ENCODE results near the gene GDPD4.

The GDPD4 gene

DNA sequence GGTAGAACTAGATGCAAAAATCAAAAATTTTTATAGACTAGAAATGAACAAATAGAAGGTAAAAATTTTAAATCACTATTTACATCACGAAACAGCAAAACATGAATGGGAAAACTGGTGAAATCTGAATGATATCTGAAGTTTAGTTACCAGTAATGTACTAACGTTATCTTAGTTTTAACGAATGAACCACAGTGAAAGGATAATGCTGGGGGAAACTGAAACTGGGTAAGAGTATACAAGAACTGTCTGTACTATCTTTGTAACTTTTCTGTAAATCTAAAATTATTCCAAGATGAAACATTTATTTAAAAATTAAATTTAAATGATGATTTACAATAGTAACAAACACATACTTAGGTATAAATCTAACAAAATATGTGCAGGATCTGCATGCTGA is 7.4 kb downstream of the GDPD4 start:
- DNase-seq = no peak

DNA sequence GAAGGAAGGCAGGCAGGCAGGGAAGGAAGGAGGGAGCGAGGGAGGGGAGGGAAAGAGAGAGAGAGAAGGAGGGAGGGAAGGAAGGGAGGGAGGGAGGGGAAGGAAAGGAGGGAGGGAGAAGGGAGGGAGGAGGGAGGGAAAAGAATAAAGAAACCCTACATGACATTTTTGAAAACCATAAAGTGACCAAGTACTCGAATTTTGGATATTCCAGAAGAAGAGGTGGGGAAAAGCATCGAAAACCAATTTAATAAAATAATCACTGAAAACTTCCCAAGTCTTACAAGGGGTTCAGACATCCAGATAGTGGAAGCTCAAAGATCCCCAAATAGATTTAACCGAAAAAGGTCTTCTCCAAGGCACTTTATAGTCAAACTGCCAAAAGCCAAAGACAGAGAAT is 11.7 kb downstream of the GDPD4 start:
- DNase-seq = no peak

DNA sequence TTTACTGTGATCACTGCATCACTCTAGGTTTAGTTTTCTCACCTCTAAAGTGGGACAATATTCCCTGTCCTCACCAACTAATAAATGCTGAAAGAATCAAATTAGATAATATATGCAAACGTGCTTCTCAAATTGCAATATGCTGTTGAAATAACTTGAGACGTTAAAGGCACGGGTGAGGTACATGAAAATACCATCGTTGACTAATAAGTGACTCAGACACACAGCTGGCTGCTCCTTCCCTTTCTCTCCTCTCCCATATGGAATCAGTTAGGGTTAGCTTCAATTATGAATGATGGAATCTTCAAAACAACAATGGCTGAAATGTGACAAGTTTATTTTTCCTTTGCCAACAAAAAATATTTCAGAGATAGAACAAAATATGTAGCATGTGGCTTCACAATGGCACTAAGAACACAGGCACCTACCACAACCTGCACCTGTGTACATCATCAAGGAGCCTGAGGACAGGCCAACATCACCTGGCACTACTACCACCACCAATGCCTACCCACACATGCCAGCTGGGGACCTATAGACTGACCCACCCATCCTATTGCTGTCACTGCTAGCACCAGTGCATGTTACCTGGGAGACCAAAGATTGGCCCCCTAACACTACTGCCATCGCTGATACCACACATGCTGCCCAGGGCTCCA is 13.7 kb downstream of the GDPD4 start:
- DNase-seq = no peak

DNA sequence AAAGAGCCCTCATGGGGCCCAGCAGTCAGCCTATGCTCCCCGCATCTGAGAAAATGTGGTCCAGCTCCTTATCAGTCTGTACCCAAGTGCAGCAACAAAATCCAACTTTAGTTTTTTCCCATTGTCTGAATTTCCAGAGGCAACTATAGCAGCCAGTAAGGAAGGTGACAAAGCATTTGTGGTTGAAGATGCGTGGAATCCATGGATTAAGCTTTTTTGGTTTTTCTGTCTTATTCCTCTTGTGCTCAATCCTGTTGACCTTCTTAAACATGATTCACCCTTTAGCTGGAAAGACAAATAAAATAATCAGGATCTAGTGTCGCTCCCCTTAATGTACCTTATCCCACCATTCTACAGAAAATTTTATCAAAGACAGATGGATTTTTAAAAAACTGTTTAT is 14.3 kb downstream of the GDPD4 start:
- no peak for DNase-seq

DNA sequence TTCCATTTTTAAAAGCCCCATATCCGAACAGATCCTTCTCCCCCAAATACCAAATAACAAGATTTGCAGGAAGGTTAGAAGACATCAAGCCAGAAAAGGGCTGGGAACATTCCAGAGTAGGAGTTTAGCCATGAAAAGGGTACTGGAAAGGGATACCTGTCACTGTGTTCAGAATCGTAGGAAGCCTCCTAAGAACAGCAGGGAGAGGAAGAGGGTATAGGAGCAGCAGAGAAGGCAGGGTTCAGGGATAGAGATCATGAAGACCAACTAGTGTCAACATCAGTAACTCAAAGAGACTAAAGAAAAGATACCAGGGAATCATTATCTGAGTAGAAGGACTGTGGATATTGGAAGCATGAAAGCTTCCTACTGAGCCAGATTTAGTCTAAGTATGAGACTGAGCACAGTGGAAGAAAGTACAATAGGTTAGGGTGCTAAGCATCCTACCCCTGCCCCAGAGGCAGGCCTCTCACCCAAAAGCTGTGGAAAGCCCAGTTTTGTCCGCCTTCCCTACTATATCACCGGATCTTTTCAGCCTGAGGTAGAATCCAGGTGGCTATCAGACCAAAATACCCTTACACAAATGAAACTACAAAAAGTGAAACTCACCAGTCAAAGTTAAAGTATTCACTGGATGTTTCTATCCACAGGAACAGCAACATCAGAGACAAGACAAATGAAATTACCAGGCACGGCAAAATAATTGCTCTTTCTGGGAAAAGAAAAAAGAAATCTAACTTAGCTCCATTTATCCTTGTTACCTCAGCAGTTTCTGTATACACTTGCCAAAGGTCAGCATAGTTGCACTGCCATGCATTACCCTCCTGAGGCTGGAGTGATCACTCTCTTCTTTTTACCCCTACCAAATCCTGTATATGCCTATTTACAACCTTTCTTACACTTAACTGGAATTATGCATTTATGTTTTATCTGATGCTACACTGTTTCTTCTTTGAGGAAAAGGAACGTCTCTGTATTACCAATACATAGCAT is 16.7 kb downstream of the GDPD4 start:
- DNase-seq = no peak

DNA sequence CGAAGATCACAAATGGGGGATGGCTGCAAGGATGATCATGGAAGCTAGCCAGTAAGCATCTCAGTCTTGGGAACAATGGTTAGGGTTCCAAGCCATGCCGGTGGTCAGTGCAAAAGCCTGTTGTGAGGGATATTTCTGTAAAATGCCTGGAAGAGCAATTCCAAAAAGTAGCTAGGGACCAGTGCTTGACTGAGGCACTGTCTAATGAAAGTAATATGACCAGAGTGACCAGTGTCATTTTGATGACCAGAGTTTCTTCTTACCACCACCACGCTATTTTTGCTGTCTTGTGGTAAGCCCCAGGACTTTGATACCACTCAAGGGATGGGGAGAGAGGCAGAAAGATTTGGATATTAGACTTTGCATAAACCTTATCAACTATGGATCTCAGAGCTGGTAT is 18.4 kb downstream of the GDPD4 start:
- DNase-seq = no peak

DNA sequence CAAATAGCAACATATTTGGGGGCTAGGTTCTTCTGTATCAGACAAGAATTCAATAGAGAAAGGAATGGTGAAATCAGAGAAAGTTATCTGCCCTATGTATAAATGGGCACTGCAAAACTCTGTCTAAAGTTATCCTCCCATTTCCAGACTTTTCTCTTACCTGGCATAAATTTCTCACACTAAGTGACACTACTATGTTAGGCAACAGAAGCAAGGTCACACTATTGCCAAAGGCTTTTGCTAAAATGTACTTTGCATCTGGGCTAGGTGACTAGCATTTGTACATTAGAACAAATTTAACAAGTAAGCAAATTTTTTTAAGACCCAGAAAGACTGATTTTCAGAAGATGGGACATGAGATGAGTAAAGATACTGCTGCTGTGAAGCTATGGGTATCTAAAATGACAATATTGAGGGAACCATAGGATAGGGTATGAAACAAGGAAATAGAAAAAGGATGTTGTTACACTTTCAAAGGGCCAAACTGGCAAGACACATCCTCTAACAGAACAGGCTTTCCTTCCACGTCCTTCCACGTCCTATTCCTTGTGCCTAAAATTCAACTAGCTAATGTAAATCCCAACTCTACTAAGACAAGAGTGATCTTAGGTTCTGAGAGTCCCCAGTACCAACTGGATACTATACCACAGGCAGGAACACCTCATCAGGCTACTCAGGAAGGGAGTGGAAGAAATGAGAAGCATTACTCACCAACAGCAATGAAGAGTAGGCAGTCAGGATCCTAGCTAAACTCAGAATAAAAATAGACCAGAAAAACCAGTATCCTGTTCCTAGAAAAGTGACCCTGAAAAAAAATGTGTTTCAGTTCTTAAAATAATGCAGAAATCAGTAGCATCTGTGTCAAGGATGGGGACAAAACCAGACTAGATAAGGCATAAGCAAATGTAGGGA is 22.6 kb downstream of the GDPD4 start:
- DNase-seq = no peak

DNA sequence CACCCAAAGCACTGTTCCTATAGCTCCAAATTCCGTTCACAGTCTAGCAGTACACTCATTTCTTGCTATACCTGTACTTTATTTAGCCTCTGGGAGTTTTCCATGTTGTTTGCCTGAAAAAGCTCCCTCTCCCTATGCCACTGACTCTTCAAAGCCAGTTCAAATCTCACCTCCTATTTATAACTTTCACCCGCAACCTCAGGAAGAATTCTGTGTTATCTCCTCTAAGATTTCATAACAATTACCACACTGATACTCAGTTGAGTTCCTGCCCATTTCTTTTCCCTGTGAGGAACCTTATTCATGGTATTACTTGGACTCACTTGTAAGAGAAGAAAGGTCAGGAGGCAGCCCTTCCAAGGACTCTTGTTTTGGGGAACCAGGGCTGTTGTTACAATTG is 25.2 kb downstream of the GDPD4 start:
- DNase-seq = no peak

DNA sequence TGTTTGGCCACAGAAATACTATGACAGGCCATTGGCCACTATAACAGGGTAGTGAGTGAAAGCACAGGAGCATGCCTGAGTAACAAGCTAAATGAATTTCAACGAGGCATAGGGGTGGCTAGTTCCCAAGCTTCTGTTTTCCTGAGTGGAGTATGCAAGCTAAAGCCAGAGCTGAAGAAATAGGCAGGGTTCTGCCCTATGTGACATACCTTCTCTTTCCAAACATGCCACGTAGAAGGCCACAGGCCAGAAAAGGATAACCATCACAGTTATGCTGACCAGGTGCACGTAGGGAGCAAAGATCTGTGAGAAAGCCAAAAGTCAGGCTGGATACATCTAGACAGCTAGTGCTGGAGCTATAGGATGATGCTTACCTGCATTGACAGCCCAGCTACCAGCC is 30.6 kb downstream of the GDPD4 start:
- no peak for DNase-seq

DNA sequence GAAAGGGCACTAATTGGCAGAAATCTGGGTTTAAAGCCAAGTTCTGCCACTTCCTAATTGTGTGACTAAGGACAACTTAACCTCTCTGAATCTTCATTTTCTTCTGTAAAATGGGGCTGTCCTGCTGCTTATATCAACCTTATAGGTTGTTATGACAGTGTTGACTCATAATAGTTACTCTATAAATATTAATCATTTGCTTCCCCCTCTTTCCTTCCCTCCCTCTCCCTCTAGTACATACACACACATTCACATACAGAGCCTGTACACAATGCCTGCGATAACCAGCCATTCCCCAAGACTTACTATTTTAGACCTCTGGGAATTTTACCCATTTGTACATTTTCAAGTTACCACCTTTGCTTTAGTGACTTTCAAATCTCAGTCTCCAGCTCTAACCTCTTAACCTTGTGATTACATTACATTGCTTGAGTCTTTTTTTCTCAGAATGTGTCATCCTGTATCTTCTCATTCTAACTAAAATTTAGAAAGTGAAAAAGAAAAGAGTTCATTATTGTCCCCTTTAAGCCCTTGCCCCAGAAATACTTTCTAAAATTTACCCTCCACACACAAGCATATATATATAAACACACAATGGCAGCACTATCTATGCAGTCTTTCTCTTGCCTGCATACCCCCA is 31.9 kb downstream of the GDPD4 start:
- DNase-seq = no peak

DNA sequence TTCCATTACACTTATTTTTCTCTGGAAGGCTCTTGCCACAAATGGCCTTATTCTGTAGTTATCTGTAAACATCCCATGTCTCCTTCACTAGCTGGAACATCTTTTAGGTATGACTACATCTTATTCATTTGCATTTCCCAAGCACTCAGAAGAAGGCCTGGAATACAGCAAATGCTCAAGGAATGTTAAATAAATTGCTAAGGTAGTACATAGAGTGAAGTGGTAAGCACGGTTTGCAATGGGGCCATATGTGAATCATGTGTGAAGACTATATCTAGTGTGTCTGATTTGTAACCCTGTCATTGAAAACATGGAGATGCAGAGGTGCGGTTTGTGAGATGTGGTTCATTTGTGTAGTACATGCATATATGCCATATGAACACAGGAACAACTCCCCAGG is 33.5 kb downstream of the GDPD4 start:
- no peak for DNase-seq

DNA sequence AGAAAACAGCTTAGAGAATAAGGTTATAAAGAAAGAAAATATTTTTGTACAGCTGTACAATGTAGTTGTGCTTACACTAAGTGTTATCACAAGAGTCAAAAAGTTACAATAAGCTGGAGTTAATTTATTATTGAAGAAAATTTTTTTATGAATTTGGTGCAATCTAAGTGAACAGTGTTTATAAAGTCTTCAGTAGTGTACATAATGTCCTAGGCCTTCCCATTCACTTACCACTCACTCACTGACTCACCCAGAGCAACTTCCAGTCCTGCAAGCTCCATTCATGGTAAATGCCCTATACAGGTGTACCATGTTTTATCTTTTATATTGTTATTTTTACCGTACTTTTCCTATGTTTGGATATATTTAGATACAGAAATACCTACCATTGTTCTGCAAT is 34.7 kb downstream of the GDPD4 start:
- DNase-seq = no peak

DNA sequence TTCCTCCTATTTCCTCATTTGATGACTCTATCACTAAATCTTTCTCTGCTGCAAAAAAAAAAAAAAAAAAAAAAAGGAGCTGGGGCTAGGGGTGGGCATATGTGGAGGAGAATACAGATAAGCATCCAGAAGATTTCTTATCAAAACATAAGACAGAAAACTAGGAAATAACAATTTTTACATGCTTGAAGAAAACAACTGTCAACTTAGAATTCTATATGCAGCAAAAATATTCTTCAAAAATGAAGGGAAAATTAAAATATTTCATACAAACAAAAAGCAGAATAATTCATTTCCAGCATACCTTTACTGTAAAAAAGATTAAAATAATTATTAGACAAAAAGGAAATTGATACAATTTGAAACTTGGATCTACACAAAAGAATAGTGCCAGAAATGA is 38.7 kb downstream of the GDPD4 start:
- no peak for DNase-seq

DNA sequence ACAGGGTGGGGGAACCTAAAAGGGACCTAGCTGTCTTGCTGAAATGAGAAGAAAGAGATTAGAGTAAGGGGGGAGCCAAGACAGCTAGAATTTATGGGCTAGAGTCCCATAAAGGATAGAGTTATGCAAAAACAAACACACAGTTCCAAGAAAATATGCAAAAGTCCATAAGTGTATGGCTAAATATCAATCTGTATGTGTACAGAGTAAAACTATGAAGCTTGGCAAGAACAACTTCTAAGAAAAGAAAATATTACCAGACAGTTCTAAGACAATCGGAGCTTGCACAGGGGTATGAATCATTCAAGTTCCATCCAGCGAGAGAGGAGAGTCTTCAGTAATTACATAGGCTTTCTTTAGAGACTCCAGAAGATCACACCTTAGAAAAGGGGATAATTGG is 41.8 kb downstream of the GDPD4 start:
- DNase-seq = no peak

DNA sequence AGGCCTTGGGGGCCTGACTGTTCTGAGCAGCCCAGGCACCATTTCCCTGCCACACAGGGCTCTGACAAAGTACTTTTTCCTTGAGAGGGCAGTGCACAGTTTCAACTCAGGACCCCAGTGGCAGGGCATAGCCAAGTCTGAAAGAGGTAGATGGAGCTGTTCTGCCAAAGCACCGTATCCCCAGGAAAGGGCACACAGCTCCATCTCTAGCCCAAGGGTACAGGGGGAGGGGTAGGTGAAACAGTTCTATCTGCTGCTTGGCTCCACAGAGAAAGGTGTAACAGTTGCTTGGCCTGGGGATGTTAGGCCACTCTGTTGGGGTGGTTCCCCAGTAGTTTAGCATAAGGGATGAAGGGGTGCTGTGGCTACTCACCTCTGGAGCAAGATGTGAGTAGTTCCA is 47.8 kb downstream of the GDPD4 start:
- no peak for DNase-seq

DNA sequence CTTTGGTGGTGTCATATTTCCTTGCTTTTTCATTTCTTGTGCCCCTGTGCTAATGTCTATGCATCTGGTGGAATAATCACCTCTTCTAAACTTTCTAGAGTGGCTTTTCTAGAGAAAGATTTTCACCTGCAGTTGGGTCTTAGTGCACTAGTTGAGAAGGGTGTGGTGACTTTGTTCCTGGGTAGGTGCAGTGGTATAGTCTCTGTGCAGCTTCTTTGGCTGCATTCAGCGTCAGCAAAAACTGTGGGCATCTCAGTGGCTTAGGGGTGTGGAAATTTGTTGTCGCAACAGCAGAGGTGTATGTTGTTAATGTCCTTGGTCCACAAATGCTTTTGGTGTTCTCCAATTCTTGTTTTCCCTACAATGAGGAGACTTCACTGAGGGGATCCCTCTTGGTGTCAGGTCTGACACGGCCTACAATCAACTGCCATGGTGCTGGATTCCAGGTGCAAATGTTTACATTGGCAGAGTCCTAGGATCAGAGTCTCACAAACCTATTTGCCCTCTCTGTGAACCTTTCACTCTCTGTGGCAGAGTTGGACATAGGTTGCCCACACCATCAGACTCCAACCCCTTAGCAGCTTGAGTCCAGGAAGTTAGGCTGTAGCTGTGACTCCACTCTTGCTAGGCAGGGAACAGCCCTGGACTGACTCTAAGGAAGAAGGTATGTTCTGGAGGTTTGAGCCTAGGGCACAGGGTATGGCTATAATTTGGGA is 48.8 kb downstream of the GDPD4 start:
- DNase-seq = no peak

DNA sequence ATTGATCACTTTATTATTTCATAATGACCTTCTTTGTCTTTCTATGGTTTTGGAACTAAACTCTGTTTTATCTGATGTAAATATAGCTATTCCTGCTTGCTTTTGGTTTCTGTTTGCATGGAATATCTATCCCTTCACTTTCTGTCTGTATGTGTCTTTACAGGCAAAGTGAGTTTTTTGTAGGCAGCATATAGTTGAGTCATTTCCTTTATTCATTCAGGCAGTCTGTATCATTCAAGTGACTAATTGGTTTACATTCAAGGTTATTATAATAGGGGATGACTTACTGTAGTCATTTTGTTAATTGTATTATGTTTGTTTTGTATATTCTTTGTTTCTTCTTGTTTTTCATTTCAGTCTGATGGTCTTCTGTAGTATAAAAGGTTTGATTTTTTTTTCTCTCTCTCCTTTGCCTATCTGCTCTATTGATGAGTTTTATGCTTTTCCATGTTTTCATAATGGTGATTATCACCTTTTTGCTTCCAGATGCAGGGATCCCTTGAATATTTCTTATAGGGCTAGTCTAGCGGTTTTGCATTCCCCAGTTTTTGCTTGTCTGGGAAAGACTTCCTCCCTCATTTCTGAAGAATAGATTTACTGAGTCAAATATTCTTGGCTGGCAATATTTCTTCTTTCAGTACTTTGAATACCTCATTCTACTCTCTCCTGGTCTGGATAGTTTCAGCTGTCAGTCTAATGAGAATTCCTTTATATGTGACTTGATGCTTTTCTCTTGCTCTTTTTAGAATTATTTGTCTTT is 50.4 kb downstream of the GDPD4 start:
- DNase-seq = no peak

DNA sequence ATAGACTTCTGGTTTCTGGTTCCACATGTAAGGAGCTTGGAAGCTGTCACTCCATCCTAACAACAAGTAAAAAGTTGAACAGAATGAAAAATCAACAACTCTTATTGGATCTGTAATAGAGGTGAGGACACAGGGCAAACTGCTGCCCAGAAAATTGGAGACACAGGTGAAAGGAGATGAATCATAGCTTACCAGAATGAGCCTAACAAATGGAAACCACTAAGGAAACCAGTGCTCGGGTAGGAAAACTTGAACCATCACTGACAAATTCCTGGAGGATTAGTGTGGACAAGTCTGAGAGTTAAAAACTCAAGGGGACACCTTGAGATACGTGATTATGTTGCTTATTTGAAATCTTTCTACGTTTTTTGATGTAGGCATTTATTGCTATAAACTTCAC is 52.1 kb downstream of the GDPD4 start:
- DNase-seq = no peak

DNA sequence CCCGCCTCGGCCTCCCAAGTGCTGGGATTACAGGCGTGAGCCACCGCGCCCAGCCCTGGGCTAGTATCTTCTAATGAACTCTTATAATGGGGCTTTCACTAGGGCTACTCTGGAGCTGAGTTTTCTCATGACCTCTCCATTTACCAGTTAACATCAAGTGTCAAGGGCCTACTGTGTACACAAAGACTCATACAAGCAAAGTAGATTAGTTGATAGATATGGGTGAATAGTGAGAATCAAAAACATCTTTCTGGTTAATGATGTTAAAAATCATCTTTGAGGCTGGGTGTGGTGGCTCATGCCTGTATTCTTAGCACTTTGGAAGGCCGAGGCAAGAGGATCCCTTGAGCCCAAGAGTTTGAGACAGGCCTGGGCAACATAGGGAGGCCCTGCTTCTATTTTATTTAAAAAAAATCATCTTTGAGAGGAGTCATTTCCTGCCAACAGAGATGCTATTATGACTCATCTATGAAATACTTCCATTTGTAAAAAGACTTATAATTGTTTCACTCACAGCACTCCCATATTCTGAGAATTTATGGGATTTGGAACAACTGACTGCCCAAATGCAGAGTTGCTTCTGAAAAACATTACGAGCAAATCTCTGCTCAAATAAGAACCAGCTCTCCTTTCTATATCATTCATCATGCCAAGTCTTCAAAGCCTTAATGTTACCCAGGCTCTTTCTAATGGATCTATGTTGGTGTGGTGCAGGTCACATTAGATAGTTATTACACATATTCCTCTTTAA is 57.0 kb downstream of the GDPD4 start:
- DNase-seq = no peak

DNA sequence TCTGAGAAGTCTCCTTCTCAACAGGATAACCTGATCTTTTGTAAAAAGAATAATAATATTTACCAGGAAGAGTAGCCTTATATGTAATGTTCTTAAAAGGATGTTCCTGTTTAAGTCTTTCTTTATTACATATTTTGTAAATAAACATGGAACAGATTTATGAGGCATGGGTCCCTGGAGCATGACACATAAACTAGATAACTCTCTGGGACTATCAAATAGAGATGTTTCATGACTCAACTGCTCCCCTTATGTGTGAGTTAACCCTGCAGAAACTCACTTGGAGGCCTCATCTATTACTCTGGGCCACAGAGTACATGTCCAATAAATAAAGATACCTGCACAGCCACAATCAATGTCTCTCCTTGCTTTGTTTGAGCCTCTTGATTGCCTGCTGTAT is 64.6 kb downstream of the GDPD4 start:
- DNase-seq = no peak

DNA sequence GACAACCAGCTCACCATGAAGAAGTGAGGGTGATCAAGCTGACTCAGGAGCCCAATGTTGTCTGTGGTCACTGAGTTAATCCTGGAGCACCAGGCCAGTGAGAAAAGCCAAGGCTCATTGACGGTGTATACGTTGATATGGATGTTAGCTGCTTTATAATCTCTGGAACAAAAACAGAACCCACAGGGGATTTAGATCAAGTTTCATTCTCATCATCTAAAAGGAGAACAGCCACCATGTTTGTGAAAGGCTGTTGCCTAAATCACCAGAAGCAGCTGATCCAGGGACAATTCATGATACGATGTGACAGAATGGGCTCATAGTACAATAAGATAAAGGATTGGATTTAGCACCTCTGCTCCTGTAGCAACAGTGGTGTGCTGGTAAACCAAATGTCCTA is 68.5 kb downstream of the GDPD4 start:
- DNase-seq = no peak
